GDM1 (cell line): ENCODE data around the gene OR4A47.
"Not testable (repeated sequence)": the region's sequence is repeated elsewhere in the genome, so short reads cannot be mapped to it uniquely, and the experiment has no call there.

ENCODE experiments used
- DNase-seq: peaks from one replicate; lab custom pipeline; 2025; lab: John Stamatoyannopoulos, UW

OR4A47 gene, protein sequence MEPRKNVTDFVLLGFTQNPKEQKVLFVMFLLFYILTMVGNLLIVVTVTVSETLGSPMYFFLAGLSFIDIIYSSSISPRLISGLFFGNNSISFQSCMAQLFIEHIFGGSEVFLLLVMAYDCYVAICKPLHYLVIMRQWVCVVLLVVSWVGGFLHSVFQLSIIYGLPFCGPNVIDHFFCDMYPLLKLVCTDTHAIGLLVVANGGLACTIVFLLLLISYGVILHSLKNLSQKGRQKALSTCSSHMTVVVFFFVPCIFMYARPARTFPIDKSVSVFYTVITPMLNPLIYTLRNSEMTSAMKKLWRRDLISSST

DNA sequence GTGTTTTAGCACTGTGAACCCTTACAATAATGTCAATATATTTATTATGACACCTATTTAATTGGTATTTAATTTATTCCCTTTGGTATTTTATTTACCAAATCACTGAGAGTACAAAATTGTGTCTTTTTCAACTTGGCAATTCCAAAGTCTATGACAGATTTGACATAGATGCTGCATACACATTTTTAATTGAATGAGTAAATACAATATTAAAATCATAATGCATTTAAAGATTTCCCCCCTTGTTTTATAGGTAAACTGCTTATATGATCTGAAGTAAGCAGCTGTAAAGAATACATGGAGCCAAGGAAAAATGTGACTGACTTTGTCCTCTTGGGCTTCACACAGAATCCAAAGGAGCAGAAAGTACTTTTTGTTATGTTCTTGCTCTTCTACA, at the start of gene OR4A47:
OR4A47 (plus strand) TSS at position 301 of the 400 bp plus-strand sequence; CDS start at position 301, 0 bp downstream.
- not testable (repeated sequence) for DNase-seq

DNA sequence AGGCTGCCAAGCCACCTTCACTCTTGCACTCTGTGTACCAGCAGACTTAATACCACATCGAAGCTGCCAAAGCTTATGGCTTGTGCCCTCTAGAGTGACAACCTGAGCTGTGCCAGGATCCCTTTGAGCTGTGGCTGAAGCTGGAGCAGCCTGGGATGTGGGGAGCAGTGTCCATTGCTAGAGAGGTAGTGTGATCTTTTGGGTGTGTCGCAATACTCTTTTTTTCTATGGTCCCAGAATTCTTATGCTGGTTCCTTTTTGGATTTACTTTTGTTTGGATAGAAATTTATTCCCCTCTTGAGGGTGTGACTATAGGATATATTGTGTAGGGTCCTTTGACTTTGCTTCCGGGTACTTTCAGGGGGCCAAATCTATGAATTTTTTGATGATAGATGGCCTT, 32.7 kb upstream of the OR4A47 start:
- not testable (repeated sequence) for DNase-seq

DNA sequence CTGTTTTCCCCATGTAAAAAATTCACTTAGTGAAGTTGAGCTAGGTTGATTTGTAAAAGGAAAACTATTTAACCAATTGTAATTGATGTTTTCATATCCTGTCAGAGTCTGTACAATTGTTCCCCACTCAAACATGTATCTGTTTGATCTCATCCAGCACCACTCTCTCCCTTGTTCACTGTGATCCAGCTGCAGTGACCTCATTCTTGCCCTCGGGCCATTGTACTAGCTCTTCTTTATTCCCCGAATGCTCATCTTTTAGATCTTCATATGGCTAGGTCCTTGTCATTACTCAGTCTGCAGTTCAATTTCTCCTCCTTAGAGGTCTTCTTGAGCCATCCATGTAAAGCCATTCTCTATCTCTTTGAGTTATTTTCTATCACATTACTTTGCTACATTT, 14.6 kb upstream of the OR4A47 start:
- not testable (repeated sequence) for DNase-seq

DNA sequence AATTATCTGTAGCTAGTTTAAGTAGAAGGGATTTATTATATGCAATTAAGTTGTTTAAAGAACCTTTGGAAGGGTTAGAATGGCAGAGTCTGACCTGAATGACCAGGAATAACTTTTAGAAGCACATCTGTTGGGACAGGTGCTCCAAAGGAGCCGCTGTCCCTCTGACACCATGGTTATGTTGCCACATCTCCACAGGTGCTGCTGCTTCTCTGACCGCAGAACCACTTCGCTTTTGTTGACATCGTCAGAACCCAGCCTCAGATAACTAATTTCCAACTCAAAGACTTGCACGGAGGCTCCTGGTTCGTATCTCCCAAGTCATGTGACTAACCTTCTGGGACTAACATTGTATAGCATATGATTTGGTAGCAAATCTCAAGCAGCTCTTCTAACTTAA, 13.9 kb upstream of the OR4A47 start:
- not testable (repeated sequence) for DNase-seq

DNA sequence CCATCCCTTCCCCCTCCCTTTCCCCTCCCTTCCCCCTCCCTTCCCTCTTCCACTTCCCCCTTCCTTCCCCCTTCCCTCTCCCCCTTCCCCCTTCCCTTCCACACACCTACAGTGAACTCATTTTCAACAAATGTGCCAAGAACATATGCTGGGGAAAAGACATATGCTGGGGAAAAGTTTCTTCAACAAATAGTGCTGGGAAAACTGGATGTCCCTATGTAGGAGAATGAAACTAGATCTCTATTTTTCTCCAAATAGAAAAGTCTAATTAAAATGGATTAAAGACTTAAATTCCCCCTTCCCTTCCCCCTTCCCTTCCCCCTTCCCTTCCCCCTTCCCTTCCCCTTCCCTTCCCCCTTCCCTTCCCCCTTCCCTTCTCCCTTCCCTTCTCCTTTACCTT, 17.6 kb downstream of the OR4A47 start:
- DNase-seq = not testable (repeated sequence)

DNA sequence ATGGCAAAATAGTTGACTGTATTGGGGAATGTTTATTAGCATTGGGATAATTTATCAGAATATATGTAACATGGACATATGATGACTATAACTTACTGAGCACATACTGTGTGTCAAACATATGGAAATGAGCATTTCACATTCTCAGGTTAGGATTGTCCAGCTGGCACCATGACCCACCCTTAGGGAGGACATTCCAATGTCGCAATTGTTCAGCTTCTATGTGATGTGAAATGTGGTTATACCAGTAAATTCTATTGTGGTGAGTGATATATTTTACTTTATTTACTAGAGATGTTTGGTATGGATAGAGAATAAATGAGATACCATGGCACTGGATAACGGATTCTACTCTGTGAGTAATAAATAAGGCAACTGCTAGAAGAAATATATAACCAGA, 50.4 kb downstream of the OR4A47 start:
- DNase-seq = no peak
